GM18520 (cell line): ENCODE data around the gene LRRFIP2.
"Not testable (repeated sequence)": the region's sequence is repeated elsewhere in the genome, so short reads cannot be mapped to it uniquely, and the experiment has no call there.

ENCODE experiments used
- ATAC-seq: cut with Tn5 transposase; IDR thresholded peaks from one replicate; pipeline ENCODE4 v1.9.1; 2021; ENCODE audit not compliant: unreplicated experiment

LRRFIP2 gene

DNA sequence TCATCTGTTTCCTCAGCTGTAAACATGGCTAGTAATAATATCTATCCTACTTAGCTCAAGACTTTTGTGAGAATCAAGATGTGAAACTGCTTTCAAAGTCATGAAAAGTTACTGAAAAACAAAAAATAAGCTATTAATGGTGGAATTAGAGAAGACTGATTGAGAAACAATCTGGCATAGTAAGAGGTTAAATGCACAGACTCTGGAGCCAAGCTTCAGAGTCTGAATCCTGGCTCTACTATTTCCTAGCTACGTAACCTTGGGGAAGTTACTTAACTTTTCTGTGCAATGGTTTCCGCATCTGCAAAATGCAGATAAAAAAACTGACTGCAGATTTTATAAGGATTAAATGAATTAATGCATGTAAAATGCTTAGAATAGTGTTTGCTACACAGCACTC lies 28.8 kb downstream of the LRRFIP2 start:
- ATAC-seq, result no peak

DNA sequence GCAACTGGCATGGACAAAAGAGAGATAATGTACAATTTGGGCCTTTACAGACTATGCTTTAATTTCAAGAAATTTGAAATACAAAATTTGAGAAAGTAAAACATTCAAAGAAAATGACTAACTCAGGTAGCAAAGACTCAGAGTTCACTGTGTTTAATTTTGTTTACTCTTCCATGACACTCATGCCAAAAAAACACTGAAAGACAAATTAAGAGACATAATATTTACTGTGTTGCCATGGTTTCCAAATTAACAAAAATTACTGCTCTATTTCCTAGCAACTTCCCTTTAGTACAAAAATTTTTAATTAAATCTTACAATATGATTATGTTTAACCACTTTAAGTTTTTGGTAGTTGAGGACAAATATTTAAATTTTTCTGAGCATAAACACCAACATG lies 29.6 kb downstream of the LRRFIP2 start:
- ATAC-seq, result no peak

DNA sequence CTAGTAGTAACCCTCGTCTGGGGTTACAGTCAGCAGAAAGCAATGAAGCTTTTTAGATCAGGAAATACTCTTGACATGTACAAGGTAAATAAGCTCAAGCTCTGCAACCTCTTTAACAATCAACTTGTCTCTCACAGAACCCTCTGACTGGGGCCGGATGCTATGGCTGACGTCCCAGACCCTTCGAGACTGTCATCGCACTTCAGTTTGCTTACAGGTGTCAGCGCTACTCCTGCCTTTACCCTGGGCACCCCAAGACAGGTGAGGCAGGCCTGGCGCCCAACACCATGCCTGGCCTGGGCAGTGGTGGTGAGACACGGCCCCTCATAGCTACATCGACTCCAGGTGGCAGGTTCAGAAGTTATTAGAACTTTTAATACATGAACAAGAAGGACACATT lies 30.6 kb downstream of the LRRFIP2 start:
- no peak for ATAC-seq

DNA sequence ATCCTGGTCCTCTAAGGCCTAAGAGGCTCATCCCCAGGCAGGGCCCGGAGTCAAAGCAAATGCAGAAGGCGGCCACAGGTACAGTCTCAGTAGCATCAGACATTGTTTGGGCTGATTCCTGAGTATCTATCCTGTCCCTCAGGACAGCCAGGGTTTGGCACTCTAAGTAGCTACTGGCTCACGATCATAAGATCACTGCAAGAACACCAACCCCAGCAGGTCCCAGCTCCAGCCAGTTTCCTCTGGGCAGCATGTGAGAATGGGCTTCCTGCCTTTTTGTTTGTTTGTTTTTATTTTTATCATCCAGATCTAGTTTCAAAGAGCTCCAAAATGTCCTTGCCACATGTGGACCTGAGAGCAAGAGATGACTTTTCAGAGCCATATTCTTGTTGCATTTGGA lies 32.7 kb downstream of the LRRFIP2 start:
- no peak for ATAC-seq

DNA sequence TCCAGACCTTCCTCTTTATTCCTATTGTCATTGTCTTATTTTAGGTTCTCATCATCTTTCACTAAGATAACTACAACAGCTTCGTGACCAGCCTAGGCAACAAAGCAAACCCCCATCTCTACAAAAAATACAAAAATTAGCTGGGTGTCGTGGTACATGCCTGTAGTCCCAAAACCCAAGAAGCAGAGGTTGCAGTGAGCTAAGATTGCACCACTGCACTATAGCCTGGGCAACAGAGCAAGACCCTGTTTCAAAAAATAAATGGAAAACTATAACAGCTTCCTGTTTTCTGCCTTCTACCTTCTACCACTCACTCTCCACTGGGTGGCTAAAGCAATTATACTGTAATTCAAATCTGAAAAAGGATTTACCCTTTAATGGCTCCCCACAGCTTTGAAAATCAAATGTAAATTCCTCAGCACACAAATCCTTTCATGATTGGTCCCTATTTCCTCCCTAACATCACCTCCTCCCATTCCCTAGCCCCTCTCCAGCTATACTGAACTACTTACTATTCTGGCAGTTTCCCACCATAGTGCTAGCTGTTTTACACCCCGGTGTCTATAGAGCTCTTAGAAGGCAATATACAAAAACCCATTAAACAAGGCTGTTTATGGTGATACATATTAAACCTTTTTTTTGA lies 33.4 kb downstream of the LRRFIP2 start:
- ATAC-seq, result no peak

DNA sequence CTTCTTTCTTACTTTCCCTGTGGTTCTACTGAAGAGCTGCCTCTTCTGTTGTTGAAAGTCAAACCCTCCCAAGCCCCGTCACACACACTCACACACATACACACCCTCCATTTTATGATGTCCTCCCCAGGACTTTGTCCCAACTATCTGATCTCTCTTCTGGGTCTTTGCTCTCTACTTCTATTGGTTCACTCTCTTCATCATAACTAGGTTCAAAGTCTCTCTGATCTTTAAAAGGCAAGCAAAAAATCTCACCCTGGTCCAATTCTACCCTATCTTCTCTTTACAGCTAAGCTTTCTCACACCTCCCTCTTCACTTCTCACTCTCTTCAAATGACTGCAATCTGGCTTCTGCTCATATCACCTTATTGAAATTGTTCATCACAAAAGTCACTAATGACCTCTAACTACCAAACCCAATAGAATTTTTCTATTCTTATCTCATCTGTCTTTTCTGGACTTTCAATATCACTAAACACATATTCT lies 34.8 kb downstream of the LRRFIP2 start:
- ATAC-seq, result peak; percentile 85

DNA sequence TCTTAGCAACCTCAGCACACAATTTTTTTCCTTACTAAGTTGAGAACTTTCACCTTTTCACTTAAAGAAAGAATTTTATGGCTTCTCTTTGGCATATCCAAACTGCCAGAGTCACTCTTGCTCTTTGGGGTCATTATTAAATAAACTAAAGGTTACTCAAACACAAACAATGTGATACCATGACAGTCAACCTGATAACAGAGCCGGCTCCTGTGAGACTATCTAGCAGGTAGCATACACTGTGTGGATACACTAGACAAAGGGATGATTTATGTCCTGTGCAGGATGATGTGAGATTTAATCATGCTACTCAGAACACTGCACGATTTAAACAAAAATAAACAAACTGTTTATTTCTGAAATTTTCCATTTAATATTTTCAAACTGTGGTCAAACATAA lies 35.6 kb downstream of the LRRFIP2 start:
- no peak for ATAC-seq

DNA sequence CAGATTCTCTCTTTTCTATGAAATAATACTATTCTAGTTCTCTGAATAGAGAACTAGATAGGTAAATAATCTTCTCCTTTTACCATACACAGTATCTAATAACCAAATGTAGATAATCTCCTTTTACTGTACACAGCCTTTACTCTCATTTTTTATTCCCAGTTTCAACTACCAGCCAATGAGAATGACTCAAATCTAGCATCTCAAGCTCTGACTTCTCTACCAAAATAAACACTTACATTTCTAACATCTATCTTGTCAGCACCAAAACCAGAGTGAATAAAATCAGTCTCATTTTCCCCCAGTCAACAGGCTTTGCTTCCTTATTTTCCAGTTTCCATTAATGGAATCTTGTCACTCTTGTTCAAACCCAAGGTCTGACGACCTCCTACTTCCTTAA lies 36.9 kb downstream of the LRRFIP2 start:
- ATAC-seq, result no peak

DNA sequence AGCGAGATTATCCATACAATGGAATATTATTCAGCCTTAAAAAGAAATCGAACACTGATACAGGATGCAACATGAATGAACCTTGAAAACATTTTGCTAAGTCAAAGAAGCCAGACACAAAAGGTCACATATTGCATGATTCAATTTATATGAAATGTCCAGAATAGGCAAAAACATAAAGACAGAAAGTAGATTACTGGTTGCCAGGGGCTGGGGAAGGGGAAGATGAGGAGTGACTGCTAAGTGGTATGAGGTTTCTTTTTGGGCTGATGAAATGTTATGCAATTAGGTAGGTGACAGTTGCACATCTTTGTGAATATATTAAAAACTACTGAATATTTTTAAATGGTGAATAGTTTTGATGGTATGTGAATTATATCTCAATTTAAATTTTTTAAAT lies 38.3 kb downstream of the LRRFIP2 start:
- ATAC-seq, result no peak

DNA sequence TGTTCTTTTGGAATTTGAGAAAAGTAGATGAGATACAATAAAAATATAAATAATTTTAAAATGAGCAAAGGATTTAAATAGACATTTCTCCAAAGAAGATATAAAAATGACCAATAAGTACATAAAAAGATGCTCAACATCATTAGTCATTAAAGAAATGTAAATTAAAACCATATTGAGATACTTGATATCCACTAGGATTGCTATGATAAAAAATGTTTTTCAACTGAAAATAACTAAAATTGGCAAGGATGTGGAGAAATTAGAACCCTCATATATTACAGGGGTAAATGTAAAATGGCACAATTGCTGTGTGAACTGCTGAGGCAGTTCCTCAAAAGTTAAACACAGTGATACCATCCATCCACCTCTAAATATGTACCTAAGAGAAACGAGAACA lies 38.8 kb downstream of the LRRFIP2 start:
- ATAC-seq, result no peak

DNA sequence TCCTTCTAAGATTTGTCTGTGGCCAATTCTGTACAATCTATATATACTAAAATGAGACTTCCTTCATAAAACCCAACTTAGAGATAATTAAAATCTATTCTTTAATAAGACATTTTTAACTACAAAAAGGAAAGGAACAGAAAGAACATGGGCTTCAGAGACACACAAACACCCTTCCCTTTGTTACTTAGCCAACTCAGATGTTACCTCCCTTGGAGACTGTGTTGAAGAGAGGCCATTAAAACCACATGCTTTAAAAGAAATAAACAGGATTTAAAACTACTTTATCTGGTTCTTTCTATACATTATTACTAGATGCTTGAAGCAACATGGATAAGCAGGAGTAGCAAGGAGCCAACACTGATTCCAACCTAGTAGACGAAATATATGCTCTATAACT lies 42.0 kb downstream of the LRRFIP2 start:
- ATAC-seq, result no peak

DNA sequence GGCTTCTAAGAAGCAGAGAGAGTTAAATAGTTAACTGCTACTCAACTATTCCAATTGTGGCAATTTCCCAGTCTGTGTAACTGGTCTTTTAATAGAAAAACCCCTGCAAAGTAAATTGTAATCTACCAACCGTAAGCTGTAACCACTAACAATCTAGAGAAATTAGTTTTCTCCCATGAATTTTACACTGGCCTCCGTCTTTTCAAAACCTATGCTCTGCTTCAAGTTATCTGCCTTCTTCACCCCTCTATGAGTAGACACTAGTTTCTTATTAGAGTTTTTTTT lies 42.6 kb downstream of the LRRFIP2 start:
- no peak for ATAC-seq

DNA sequence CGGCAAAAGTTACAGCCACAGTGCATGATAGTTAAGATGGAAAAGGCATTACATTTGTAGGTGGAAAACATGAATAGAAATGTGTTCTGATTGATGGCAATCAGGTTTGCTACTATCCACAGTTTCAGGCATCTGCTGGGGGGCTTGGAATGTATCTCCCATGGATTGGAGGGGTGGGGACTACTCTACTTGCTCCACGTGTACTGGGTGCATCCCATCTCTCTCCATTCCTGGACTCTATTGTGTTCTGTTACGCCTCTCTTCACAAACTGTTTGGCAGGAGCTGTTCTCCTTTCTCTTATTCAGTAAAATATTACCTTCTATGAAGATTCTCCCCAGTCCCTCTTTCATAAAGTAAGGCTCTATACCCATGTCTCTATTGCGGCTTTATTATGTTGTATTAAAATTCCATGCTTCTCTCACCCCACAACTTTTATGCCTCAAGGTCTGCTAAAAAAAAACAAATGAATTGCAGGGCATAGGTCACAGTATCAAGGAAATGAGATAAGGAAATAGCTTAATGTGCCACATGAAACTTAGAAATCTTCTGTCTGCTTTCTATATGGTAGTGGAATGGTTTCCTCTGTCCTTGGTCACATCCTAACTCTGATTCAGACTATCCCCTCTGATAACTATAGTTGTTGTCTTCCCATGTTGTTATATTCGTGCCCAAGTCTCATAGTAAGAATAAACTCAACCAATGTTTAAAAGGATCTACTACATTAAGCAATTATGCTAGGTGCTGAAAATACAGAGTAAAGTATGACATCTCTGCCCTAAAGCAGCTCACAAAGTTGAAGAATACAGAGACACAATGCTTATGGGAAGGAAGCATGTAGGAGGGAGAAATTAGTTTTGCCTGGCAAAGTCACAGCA lies 43.2 kb downstream of the LRRFIP2 start:
- ATAC-seq, result no peak

DNA sequence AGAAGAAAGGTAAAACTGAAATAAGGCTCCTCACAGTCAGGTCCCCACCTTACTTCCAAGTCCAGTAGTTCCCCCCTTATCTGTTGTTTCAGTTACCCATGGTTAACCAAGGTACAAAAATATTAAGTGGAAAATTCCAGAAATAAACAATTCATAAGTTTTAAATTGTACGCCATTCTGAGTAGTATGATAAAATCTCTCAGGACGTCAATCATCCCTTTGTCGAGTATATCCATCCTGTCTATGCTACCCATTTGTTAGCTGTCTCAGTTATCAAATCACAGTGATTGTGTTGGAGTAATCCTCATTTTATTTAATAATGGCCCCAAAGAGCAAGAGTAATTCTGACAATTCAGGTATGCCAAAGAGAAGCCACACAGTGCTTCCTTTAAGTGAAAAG lies 43.9 kb downstream of the LRRFIP2 start:
- no peak for ATAC-seq

DNA sequence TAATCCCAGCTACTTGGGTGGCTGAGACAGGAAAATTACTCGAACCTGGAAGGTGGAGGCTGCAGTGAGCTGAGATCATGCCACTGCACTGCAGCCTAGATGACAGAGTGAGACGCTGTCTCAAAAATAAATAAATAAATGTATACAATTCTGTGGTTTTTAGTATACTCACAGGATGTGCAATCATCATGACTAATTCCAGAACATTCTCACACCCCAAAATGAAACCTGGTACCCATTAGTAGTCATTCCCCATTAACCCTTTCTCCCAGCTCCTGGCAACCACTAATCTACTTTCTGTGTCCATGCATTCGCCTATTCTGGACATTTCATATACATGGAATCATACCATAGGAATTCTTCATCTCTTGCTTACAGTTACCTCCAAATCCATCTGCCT lies 44.5 kb downstream of the LRRFIP2 start:
- ATAC-seq, result peak; percentile 57

DNA sequence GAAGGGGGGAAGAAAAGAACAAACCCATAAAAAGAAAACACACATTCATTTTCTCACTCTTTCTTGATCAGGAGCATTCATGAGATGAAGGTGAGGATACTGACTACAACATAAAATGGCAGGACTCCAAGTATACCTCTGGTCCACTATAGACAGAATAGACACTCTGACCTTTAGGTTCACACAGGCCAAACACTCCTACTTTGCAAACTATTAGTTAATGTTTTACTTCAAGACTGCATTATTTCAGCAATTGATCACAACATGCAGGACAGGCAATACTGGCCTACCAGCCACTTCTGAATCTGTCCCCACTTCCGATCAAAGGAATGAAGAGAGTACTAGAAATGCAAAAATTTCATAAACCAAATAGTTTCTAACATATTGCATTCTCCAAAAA lies 47.0 kb downstream of the LRRFIP2 start:
- ATAC-seq, result no peak

DNA sequence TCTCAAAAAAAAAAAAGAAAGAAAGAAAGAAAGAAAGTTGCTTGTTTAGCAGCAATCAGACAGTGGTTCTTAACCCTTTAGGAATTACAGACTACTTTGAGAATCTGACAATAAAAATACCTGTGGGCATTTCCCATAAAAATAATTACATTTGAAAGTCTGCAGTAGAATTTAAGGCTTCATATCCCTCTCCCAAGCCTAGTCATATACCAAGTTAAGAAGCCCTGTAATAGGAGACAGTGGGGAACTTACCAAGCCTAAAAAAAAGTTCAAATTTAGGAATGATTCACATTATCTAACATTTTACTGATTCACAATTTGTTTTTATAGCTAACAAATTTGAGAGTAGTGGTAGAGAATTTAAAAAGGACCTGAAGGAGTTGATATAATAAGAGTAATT lies 47.5 kb downstream of the LRRFIP2 start:
- ATAC-seq, result no peak

DNA sequence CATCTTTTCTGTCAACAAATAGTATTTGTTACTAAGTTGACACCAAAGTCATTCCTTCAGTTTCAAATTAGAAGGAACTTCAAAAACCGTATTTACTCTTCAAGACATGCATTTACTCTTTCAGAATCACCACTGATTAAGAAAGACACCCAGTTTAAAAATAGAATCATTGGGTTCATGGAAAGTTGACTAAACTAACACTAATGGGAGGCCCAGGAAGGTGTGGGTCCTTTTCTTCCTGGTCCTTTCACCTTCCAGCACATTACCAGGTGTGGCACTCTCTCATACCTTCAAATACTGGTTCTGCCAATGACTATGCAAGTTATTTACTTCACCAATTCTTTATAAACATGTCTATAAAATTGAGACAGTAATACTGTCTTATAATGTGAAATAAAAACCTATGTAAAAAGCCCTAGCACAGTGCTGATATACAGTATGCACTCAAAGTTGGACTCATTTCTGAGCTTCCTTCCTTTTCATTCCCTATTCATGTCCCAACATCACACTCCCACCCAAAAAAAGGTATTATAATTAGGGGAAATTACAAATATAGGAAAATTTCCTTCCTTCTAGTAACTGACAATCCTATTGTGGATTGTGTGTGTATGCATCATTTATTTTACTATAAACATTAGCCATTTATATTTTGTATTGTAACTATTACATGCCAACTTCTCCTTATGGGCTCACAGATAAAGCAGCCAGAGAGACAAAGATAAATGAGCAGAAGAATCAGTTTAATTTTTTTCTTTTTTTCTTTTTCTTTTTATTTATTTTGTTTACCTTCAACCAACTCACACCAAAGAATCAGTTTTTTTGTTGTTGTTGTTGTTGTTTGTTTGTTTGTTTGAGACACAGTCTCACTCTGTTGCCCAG lies 48.9 kb downstream of the LRRFIP2 start:
- no peak for ATAC-seq

DNA sequence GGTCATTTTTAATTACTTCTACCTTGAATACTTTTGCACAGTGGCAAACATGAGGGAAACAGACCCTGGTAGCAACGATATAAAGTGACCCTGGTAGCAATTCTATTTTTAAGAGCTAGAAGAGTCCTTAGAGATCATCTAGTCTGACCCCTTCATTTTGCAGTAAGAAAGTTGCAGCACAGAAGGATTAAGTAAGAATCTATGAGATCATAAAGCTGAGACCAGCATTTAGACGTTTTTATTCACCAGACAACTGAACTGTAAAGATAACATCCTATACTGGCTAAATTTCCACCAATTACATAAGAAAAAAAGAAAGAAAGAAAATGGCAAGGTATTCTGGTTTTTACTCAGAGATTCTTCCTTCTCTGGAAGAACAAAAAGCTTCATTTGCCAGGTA lies 49.9 kb downstream of the LRRFIP2 start:
- ATAC-seq, result no peak

DNA sequence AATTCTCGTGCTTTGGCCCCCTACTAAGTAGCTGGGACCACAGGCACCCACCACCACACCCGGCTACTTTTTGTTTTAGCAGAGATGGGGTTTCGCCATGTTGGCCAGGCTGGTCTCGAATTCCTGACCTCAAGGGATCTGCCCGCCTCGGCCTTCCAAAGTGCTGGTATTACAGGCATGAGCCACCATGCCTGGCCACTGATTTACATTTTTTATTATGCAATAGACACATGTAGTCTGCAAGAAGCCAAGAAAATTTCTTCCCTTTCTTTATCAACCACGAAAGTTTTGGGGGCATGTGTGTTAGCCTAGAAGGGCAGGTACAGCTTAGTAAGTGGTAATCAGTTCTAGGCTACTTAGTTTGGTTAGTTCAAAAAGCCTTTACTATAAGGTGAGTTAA lies 51.1 kb downstream of the LRRFIP2 start:
- no peak for ATAC-seq

DNA sequence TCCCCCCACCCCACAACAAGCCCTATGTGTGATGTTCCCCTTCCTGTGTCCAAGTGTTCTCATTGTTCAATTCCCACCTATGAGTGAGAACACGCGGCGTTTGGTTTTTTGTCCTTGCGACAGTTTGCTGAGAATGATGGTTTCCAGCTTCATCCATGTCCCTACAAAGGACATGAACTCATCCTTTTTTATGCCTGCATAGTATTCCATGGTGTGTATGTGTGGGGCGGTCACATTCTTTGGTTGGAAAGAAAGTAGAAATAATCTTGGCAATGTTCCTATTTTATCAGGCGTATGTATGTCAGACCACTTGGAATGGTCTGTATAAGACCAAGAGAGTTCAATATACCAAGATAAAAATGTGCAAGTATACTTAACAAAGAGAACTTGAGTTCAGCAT lies 52.3 kb downstream of the LRRFIP2 start:
- ATAC-seq, result not testable (repeated sequence)

DNA sequence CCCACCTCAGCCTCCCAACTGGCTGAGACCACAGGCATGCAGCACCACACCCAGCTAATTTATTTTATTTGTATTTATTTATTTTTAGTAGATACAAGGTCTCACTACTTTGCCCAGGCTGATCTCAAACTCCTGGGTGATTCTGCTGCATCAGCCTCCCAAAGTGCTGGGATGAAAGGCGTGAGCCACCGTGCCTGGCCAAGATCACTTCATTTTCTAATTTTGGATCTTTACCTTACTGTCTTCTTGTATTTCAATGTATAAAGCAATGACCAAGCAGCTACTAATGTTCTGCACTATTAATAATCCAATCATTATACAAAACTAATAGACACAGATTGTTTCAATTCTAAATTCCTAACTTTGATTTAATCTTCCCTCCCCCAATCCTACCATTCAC lies 56.2 kb downstream of the LRRFIP2 start:
- no peak for ATAC-seq
